ENCODE data around the gene IFIT1.

IFIT1 gene

DNA sequence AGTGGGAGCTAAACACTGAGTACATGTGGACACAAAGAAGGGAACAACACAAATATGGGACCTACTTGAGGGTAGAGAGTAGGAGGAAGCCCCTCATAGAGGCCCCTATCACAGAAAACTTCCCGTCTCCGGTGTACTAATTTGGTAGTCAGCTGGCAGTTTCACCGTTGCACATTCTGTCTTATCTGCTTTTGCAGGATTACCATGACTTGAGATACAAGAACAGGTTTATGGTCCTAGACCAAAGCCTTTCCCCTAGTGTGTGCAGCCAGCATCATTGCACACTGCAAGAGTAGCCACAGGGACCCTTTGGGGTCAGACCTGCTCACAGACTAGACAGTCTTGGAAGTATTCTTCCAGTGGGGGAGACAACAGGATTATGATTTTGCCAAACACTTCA lies 20.4 kb upstream of the IFIT1 start:
- H4K20me1 ChIP-seq (ENCODE audit: control insufficient read depth, insufficient read depth, low read depth, low read length) = no peaks in the 10 kb centered on the region
- no peaks in the 10 kb centered on the region for H3K9me2 ChIP-seq (replicated peaks; ENCODE audit: control insufficient read depth, low read length)
- no peaks in the 10 kb centered on the region for H3K79me2 ChIP-seq (ENCODE audit: control insufficient read depth, low read length)
- H3K36me3 ChIP-seq (ENCODE audit: control insufficient read depth, low read length) = no peaks in the 10 kb centered on the region
- TF ChIP-seq, protein P1, sequence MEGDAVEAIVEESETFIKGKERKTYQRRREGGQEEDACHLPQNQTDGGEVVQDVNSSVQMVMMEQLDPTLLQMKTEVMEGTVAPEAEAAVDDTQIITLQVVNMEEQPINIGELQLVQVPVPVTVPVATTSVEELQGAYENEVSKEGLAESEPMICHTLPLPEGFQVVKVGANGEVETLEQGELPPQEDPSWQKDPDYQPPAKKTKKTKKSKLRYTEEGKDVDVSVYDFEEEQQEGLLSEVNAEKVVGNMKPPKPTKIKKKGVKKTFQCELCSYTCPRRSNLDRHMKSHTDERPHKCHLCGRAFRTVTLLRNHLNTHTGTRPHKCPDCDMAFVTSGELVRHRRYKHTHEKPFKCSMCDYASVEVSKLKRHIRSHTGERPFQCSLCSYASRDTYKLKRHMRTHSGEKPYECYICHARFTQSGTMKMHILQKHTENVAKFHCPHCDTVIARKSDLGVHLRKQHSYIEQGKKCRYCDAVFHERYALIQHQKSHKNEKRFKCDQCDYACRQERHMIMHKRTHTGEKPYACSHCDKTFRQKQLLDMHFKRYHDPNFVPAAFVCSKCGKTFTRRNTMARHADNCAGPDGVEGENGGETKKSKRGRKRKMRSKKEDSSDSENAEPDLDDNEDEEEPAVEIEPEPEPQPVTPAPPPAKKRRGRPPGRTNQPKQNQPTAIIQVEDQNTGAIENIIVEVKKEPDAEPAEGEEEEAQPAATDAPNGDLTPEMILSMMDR (IDR thresholded peaks at IDR 0.05; ENCODE audit: low read depth, low read length, poor library complexity, severe bottlenecking) = no peak
- no peak for TF ChIP-seq EZH2phosphoT487 (IDR thresholded peaks at IDR 0.05; ENCODE audit: borderline replicate concordance, low read length)
- H3K4me2 ChIP-seq (ENCODE audit: low read length) = no peak overlapping the region
- H3K27me3 ChIP-seq (ENCODE audit: control insufficient read depth, low read length) = no peaks in the 10 kb centered on the region
- no peaks in the 10 kb centered on the region for H3K4me1 ChIP-seq (ENCODE audit: control insufficient read depth, low read length)
- H3F3A ChIP-seq (ENCODE audit: control insufficient read depth, insufficient read depth) = no peaks in the 10 kb centered on the region
- H3K4me3 ChIP-seq (ENCODE audit: low read length) = no peak overlapping the region
- no peak overlapping the region for H3K27ac ChIP-seq (ENCODE audit: low read depth, low read length)
- no peaks in the 10 kb centered on the region for H3K9me3 ChIP-seq (ENCODE audit: control insufficient read depth, insufficient read depth, low read length)

DNA sequence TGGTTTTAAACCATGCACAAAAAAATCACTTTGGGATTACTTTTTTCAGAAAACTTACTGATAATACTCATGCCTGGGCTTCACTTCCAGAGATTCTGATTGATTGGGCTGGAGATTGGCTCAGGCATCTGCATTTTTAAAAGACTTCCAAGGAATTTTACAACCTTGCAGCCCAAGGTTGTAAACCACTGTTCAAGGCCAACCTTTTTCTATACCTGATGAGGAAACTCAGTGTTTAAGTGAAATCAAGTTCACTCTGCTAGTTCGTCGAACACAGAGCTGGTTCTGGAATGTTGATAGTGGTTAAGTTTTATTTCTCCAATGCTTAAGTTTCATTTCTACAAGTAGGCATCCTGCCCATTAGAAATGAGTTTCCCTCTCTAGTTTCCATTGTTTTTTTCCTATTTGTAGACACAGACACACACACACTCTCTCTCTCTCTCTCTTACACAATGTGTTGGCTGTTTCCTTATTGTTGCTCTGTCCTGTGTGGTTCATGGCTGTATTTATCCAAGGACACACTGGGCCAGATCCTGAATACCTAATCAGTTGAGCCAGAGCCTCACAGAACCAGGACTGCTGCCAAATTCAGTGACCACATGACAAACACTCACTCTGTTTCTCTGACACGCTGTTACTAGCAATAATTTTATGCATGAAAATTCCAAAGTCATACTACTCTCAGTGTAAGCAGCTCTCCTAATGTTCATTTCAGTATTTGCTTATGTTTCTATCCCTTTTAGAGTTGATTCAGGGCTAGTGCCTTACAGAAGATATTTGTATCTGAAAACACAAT lies 18.3 kb upstream of the IFIT1 start:
- H3K9me3 ChIP-seq (ENCODE audit: control insufficient read depth, insufficient read depth, low read length) = no peaks in the 10 kb centered on the region
- no peaks in the 10 kb centered on the region for H3K79me2 ChIP-seq (ENCODE audit: control insufficient read depth, low read length)
- no peaks in the 10 kb centered on the region for H3K36me3 ChIP-seq (ENCODE audit: control insufficient read depth, low read length)
- H3K4me2 ChIP-seq (ENCODE audit: low read length) = no peak overlapping the region
- H3K27ac ChIP-seq (ENCODE audit: low read depth, low read length) = no peak overlapping the region
- H4K20me1 ChIP-seq (ENCODE audit: control insufficient read depth, insufficient read depth, low read depth, low read length) = no peaks in the 10 kb centered on the region
- no peaks in the 10 kb centered on the region for H3F3A ChIP-seq (ENCODE audit: control insufficient read depth, insufficient read depth)
- no peaks in the 10 kb centered on the region for H3K27me3 ChIP-seq (ENCODE audit: control insufficient read depth, low read length)
- TF ChIP-seq, protein P1 (IDR thresholded peaks at IDR 0.05; ENCODE audit: low read depth, low read length, poor library complexity, severe bottlenecking) = no peak
- H3K4me1 ChIP-seq (ENCODE audit: control insufficient read depth, low read length) = no peaks in the 10 kb centered on the region
- H3K9me2 ChIP-seq (replicated peaks; ENCODE audit: control insufficient read depth, low read length) = no peaks in the 10 kb centered on the region
- no peak overlapping the region for H3K4me3 ChIP-seq (ENCODE audit: low read length)

DNA sequence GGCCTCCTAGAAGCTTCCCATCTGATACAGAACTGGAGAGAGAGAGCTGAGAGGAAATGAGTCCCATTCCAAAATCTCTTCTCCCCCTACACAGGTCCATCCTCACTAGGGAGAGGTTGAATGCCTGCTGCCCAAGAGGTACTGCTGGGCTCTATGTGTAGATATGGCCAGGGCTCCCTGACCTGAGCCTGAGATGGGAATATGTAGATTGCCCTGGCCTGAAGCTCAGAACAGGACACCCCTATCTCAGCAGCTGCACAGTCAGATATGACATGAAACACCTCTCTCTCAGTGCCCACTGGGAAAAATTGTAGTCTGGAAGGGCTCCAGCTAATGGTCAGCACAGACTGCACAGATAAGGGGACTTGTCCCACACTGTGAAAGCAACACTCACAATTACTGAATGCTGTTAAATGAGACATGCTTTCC lies 17.7 kb upstream of the IFIT1 start:
- Histone ChIP-seq H3K4me1 (ENCODE audit: control insufficient read depth, low read length) (no peaks in the 10 kb centered on the region), H3K9me2 (replicated peaks; ENCODE audit: control insufficient read depth, low read length) (no peaks in the 10 kb centered on the region), H4K20me1 (ENCODE audit: control insufficient read depth, insufficient read depth, low read depth, low read length) (no peaks in the 10 kb centered on the region), H3F3A (ENCODE audit: control insufficient read depth, insufficient read depth) (no peaks in the 10 kb centered on the region), H3K9me3 (ENCODE audit: control insufficient read depth, insufficient read depth, low read length) (no peaks in the 10 kb centered on the region), H3K79me2 (ENCODE audit: control insufficient read depth, low read length) (no peaks in the 10 kb centered on the region), H3K27ac (ENCODE audit: low read depth, low read length) (no peak overlapping the region), H3K27me3 (ENCODE audit: control insufficient read depth, low read length) (no peaks in the 10 kb centered on the region), H3K36me3 (ENCODE audit: control insufficient read depth, low read length) (no peaks in the 10 kb centered on the region), H3K4me3 (ENCODE audit: low read length) (no peak overlapping the region), H3K4me2 (ENCODE audit: low read length) (no peak overlapping the region)
- TF ChIP-seq EZH2phosphoT487 (IDR thresholded peaks at IDR 0.05; ENCODE audit: borderline replicate concordance, low read length) = no peak
- TF ChIP-seq, protein P1 (IDR thresholded peaks at IDR 0.05; ENCODE audit: low read depth, low read length, poor library complexity, severe bottlenecking) = no peak

Data from DOHH2 (cell line).